HG02610 (cell line): ENCODE results near the gene SLC45A2.
A peak's percentile ranks its signal among the peaks of the same experiment; 100 is the strongest.
"Not testable (repeated sequence)": the region's sequence is repeated elsewhere in the genome, so short reads cannot be mapped to it uniquely, and the experiment has no call there.

Source experiments
- ATAC-seq: cut with Tn5 transposase; IDR thresholded peaks from one replicate; pipeline ENCODE4 v1.9.1; 2021; ENCODE audit warnings: mild to moderate bottlenecking, moderate library complexity; ENCODE audit not compliant: unreplicated experiment

Gene SLC45A2

GRCh38 chr5:33984671-33985124 lies at the start of gene SLC45A2:
Gene SLC45A2 (minus strand): TSS chr5:33984693. CDS start chr5:33984583, 110 bp downstream.
- ATAC-seq, result no peak

GRCh38 chr5:34031966-34032365 lies 47.5 kb upstream of the SLC45A2 start:
- ATAC-seq, result no peak

GRCh38 chr5:34031117-34031516 lies 46.6 kb upstream of the SLC45A2 start:
- ATAC-seq, result no peak

GRCh38 chr5:34030585-34030984 lies 46.1 kb upstream of the SLC45A2 start:
- not testable (repeated sequence) for ATAC-seq

- ATAC-seq, result no peak
Measured at GRCh38 chr5:34030048-34030447, 45.6 kb upstream of the SLC45A2 start.

GRCh38 chr5:34028349-34028748 lies 43.9 kb upstream of the SLC45A2 start:
- no peak for ATAC-seq

GRCh38 chr5:34026089-34026761 lies 41.7 kb upstream of the SLC45A2 start:
- ATAC-seq, result no peak

- ATAC-seq, result peak; percentile 98
Measured at GRCh38 chr5:34022121-34022705, 37.7 kb upstream of the SLC45A2 start.

GRCh38 chr5:34021334-34021733 lies 36.8 kb upstream of the SLC45A2 start:
- ATAC-seq, result no peak

- no peak for ATAC-seq
Measured at GRCh38 chr5:34020726-34021125, 36.2 kb upstream of the SLC45A2 start.

- no peak for ATAC-seq
Measured at GRCh38 chr5:34017254-34017653, 32.8 kb upstream of the SLC45A2 start.

- ATAC-seq, result no peak
Measured at GRCh38 chr5:34016750-34017149, 32.3 kb upstream of the SLC45A2 start.

GRCh38 chr5:34016222-34016621 lies 31.7 kb upstream of the SLC45A2 start:
- ATAC-seq, result no peak

GRCh38 chr5:34015120-34015822 lies 30.8 kb upstream of the SLC45A2 start:
- peak; percentile 80 for ATAC-seq

- ATAC-seq, result no peak
Measured at GRCh38 chr5:34014626-34015025, 30.1 kb upstream of the SLC45A2 start.

- no peak for ATAC-seq
Measured at GRCh38 chr5:34013547-34013946, 29.1 kb upstream of the SLC45A2 start.

- ATAC-seq, result no peak
Measured at GRCh38 chr5:34012791-34013190, 28.3 kb upstream of the SLC45A2 start.

- ATAC-seq, result no peak
Measured at GRCh38 chr5:34011536-34011935, 27.0 kb upstream of the SLC45A2 start.

- not testable (repeated sequence) for ATAC-seq
Measured at GRCh38 chr5:34010146-34010545, 25.7 kb upstream of the SLC45A2 start.

- no peak for ATAC-seq
Measured at GRCh38 chr5:34009610-34010009, 25.1 kb upstream of the SLC45A2 start.

- no peak for ATAC-seq
Measured at GRCh38 chr5:34008802-34009201, 24.3 kb upstream of the SLC45A2 start.
